Sigmoid colon (tissue), 7 donors: ENCODE measurements around the gene SMG9. TPM values are rescaled to one million over a fixed set of nuclear protein-coding genes. Genes with fewer than 3 reads are reported as not detected.

Source experiments
- DNase-seq: peaks from one replicate; pipeline ENCODE4 v3.0.0-alpha.2; 2019
- H3K27ac ChIP-seq, 4 donors: fragments of 200-600 bp; sonication (generic); one replicate each; pipeline ENCODE4 v1.5.1; 2016 to 2019; ENCODE audit warnings: mild to moderate bottlenecking in 1 of 4
- H3K27me3 ChIP-seq, 3 donors: fragments of 200-600 bp; sonication (generic); one replicate each; pipeline ENCODE4 v1.5.1; 2019; ENCODE audit warnings: mild to moderate bottlenecking in 1 of 3
- H3K36me3 ChIP-seq, 4 donors: fragments of 200-600 bp; sonication (generic); one replicate each; pipeline ENCODE4 v1.5.1; 2016 to 2019
- H3K4me1 ChIP-seq, 4 donors: fragments of 200-600 bp; sonication (generic); one replicate each; pipeline ENCODE4 v1.5.1; 2017 to 2019
- H3K4me3 ChIP-seq, 4 donors: fragments of 200-600 bp; sonication (generic); one replicate each; pipeline ENCODE4 v1.5.1; 2017 to 2019; ENCODE audit warnings: mild to moderate bottlenecking in 2 of 4, moderate library complexity in 1 of 4
- H3K9me3 ChIP-seq, 4 donors: fragments of 200-600 bp in 3 of 4; sonication (generic) in 3 of 4; one replicate each; pipeline versions ENCODE4 v1.5.1 to v1.6.1; 2013 to 2019
- EP300 ChIP-seq, 4 donors: sonication (generic); formaldehyde crosslinking; IDR thresholded peaks; one replicate each; pipeline ENCODE4 v1.6.1; 2017; ENCODE audit warnings: antibody characterized with exemption in 4 of 4
- POLR2A ChIP-seq, 2 donors: fragments of 450-650 bp; IDR thresholded peaks; one replicate each; pipeline ENCODE4 v1.6.1; 2016; ENCODE audit warnings: antibody characterized with exemption in 2 of 2, mild to moderate bottlenecking in 2 of 2, moderate library complexity in 2 of 2
- POLR2AphosphoS5 ChIP-seq, 4 donors: sonication (generic); formaldehyde crosslinking; IDR thresholded peaks; one replicate each; pipeline ENCODE4 v1.6.1; 2017; ENCODE audit warnings: antibody characterized with exemption in 4 of 4
- WGBS, 2 donors: extraction: QIAGEN DNeasy Blood & Tissue Kit; methylation state at CpG; one replicate each; pipeline ENCODE4 v1.1.7; 2013; 5-methylcytosine and 5-hydroxymethylcytosine counted together
- intact Hi-C: fragments of 100-400 bp; cut with DNase I; formaldehyde crosslinking; loops from one replicate; pipeline ENCODE4 v1.15.1; 2023
- polyA plus RNA-seq, 3 donors: library from polyadenylated mRNA; stranded (reverse); fragments of 200-250 nt; gene quantifications; one replicate each; pipeline ENCODE4 v1.2.3, GENCODE V29; 2013
- total RNA-seq, 4 donors: library from RNA; depleted of rRNA; stranded (reverse); fragments of >200 nt; gene quantifications; one replicate each; pipeline ENCODE4 v1.1.0, GENCODE V29; 2016
- TF ChIP-seq, protein P1 (sequence below), 4 experiments: fragments of 450-650 bp in 3 of 4; fragments of 200-600 bp in 1 of 4; IDR thresholded peaks; one replicate each; pipeline ENCODE4 v1.5.1; 2016 to 2019; ENCODE audit warnings: antibody characterized with exemption in 4 of 4, mild to moderate bottlenecking in 3 of 4, moderate library complexity in 2 of 4
- donor health status: healthy with polysubstance abuse.
- donor health status: Bipolar disorder and iron deficiency.
- donor health status: healthy.

Gene SMG9
- total and polyA plus RNA-seq, 7 donors, result 5.6 to 36.5 (median 12.5) TPM

DNA sequence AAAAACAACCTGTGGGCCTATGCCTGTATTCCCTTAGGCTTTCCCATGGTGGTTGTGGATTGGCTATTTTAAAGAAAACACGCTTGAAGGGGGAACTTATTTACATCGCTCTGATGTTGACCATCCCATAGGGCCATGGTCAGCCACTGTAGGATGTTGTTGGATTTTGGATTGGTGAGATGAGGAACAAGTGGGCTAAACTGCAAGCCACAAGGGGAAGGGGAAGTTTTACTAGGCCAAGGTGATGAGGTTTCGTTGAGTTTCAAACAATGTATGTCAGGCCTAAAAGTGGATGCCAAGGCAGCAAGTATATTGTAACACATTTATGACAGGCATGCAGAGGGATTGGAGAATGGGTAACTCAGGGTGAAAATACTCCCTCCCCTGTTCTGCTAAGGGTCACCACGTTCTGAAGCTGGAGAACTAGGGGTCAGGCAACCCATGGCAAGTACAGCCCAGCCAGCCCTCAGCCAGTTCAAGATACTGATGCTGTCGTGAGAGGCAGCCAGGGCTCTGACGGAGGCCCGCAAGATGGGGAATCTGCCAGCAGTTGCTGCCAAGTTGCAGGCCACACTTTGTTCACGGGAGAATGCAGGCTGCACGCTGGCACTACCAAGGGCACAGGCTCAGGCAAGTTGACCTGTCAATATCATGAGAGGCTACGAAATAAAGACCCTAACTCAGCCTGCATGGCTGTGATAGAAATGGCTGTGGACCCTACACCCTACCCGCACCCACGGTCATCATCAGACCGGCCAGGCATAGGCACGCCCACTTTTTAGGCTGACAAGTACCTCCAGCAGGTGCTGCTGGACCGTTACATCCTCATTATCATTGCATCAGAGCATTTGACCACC is 27.8 kb downstream of the SMG9 start:
- no peaks in the 10 kb centered on the region for H3K4me1 ChIP-seq
- no peak overlapping the region for H3K27ac ChIP-seq
- DNase-seq, result no peak
- intact Hi-C loops, result no loop called here
- peaks cover 11 to 35% (median 18%) of the 10 kb centered on the region in 4 donors for H3K36me3 ChIP-seq
- no peak overlapping the region for H3K4me3 ChIP-seq
- H3K27me3 ChIP-seq, result no peaks in the 10 kb centered on the region
- WGBS, 2 donors, result 73 to 75% methylated on average over 15 of the region's 15 CpGs
- TF ChIP-seq POLR2AphosphoS5 (IDR thresholded peaks at IDR 0.05), result no peak
- TF ChIP-seq EP300 (IDR thresholded peaks at IDR 0.05), result no peak
- no peak for TF ChIP-seq POLR2A (IDR thresholded peaks at IDR 0.05)
- TF ChIP-seq, protein P1, sequence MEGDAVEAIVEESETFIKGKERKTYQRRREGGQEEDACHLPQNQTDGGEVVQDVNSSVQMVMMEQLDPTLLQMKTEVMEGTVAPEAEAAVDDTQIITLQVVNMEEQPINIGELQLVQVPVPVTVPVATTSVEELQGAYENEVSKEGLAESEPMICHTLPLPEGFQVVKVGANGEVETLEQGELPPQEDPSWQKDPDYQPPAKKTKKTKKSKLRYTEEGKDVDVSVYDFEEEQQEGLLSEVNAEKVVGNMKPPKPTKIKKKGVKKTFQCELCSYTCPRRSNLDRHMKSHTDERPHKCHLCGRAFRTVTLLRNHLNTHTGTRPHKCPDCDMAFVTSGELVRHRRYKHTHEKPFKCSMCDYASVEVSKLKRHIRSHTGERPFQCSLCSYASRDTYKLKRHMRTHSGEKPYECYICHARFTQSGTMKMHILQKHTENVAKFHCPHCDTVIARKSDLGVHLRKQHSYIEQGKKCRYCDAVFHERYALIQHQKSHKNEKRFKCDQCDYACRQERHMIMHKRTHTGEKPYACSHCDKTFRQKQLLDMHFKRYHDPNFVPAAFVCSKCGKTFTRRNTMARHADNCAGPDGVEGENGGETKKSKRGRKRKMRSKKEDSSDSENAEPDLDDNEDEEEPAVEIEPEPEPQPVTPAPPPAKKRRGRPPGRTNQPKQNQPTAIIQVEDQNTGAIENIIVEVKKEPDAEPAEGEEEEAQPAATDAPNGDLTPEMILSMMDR (IDR thresholded peaks at IDR 0.05), result no peak
- H3K9me3 ChIP-seq, result no peaks in the 10 kb centered on the region

DNA sequence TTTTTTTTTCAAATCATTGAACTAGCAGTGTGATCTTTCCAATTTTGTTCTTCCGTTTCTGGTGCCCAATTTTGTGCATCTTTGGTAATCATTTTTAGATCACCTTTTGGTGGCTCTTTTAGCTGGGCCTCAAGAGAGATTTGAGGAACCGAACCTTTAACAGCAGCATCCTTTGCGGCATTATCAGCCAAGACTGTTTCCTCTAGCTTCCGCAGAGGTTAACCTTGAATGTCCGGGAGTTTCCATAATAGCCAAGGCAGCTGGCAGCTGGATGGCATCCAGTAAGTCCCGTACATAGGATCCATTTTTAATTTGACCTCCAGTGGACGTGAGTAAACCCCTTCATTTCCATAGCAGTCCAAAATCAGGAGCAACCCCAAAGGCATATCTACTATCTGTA is 29.3 kb downstream of the SMG9 start:
- intact Hi-C loops, result no loop called here
- H3K36me3 ChIP-seq, result peaks cover 0 to 21% (median 9%) of the 10 kb centered on the region in 4 donors
- TF ChIP-seq POLR2A (IDR thresholded peaks at IDR 0.05), result no peak
- TF ChIP-seq, protein P1 (IDR thresholded peaks at IDR 0.05), result no peak
- no peak for TF ChIP-seq POLR2AphosphoS5 (IDR thresholded peaks at IDR 0.05)
- TF ChIP-seq EP300 (IDR thresholded peaks at IDR 0.05), result no peak
- no peaks in the 10 kb centered on the region for H3K27me3 ChIP-seq
- H3K9me3 ChIP-seq, result no peaks in the 10 kb centered on the region
- H3K27ac ChIP-seq, result no peak overlapping the region
- 47% methylated on average over 7 of the region's 7 CpGs for WGBS, 2 donors
- DNase-seq, result no peak
- H3K4me3 ChIP-seq, result no peak overlapping the region
- no peaks in the 10 kb centered on the region for H3K4me1 ChIP-seq

DNA sequence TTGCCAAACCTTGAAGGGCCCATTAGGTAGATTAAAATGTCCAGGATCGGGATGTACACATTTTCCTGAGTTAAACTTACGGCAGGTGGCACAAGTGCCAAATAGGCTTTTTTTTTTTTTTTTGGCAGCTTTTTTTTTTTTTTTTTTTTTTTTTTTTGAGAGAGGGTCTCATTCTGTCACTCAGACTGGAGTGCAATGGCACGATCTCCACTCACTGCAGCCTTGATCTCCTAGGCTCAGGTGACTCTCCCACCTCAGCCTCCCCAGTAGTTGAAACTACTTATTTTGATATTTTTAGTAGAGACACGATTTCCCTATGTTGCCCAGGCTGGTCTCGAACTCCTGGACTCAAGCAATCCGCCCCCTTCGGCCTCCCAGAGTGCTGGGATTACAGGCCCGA is 29.9 kb downstream of the SMG9 start:
- no peak overlapping the region for H3K27ac ChIP-seq
- no peak for TF ChIP-seq EP300 (IDR thresholded peaks at IDR 0.05)
- intact Hi-C loops, result no loop called here
- H3K27me3 ChIP-seq, result no peaks in the 10 kb centered on the region
- no peaks in the 10 kb centered on the region for H3K9me3 ChIP-seq
- H3K4me1 ChIP-seq, result no peaks in the 10 kb centered on the region
- 76 to 78% methylated on average over 8 of the region's 8 CpGs for WGBS, 2 donors
- no peak for DNase-seq
- peaks cover 0 to 16% (median 8%) of the 10 kb centered on the region in 4 donors for H3K36me3 ChIP-seq
- no peak overlapping the region for H3K4me3 ChIP-seq

DNA sequence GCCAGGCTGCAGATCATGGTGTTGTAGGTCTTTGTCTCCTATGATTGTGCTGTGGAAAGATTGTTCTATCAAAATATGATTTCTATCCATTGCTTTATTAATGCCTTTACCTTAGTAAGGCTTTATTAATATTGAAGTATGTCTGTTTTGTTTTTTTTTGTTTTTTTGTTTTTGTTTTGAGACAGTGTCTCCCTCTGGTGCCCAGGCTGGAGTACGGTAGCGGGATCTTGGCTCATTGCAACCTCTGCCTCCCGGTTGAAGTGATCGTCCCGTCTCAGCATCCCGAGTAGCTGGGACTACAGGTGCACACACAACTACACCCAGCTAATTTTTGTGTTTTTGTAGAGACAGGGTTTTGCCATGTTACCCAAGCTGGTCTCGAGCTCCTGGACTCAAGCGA is 31.2 kb downstream of the SMG9 start:
- Histone ChIP-seq H3K4me3 (no peak overlapping the region), H3K27ac (no peak overlapping the region), H3K36me3 (peaks cover 0 to 4% (median 3%) of the 10 kb centered on the region in 4 donors), H3K27me3 (no peaks in the 10 kb centered on the region), H3K9me3 (no peaks in the 10 kb centered on the region), H3K4me1 (no peaks in the 10 kb centered on the region)
- intact Hi-C loops, result no loop called here
- DNase-seq, result no peak
- WGBS, 2 donors, result 30 to 77% methylated on average over 8 of the region's 8 CpGs
- TF ChIP-seq, protein P1 (IDR thresholded peaks at IDR 0.05), result no peak
- TF ChIP-seq EP300 (IDR thresholded peaks at IDR 0.05), result no peak
- no peak for TF ChIP-seq POLR2A (IDR thresholded peaks at IDR 0.05)
- no peak for TF ChIP-seq POLR2AphosphoS5 (IDR thresholded peaks at IDR 0.05)

DNA sequence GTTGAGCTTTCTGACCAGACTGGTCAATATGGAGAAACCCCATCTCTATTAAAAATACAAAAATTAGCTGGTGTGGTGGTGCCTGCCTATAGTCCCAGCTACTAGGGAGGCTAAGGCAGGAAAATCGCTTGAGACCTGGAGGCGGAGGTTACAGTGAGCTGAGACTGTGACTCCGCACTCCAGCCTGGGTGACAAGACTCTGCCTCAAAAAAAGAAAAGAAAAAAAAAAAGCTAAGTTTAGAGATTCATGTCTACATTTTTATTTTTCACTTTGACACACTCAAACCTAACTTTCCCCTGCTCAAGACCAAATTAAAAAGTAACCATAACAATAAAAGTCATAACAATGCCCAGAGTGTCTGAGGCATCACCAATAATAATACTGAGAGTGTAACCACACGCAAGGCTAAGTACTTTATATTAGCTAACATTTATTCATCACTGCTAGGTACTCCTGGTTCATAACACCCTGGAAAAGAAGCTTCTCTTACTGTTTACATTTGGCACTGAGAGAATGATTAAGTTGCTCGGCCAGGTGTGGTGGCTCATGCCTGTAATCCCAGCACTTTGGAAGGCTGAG is 33.2 kb downstream of the SMG9 start:
- no peak overlapping the region for H3K27ac ChIP-seq
- H3K4me3 ChIP-seq, result no peak overlapping the region
- TF ChIP-seq EP300 (IDR thresholded peaks at IDR 0.05) (no peak), POLR2AphosphoS5 (IDR thresholded peaks at IDR 0.05) (no peak), POLR2A (IDR thresholded peaks at IDR 0.05) (no peak)
- TF ChIP-seq, protein P1 (IDR thresholded peaks at IDR 0.05), result no peak
- no peaks in the 10 kb centered on the region for H3K27me3 ChIP-seq
- H3K4me1 ChIP-seq, result no peaks in the 10 kb centered on the region
- H3K9me3 ChIP-seq, result no peaks in the 10 kb centered on the region
- intact Hi-C loops, result no loop called here
- no peaks in the 10 kb centered on the region for H3K36me3 ChIP-seq
- DNase-seq, result no peak
- 73 to 81% methylated on average over 5 of the region's 5 CpGs for WGBS, 2 donors
